HG03521 (cell line): ENCODE data around the gene FTO.

Source experiments
- ATAC-seq: cut with Tn5 transposase; IDR thresholded peaks from one replicate; pipeline ENCODE4 v1.9.1; 2021; ENCODE audit warnings: mild to moderate bottlenecking, moderate library complexity; ENCODE audit not compliant: unreplicated experiment

The FTO gene

DNA sequence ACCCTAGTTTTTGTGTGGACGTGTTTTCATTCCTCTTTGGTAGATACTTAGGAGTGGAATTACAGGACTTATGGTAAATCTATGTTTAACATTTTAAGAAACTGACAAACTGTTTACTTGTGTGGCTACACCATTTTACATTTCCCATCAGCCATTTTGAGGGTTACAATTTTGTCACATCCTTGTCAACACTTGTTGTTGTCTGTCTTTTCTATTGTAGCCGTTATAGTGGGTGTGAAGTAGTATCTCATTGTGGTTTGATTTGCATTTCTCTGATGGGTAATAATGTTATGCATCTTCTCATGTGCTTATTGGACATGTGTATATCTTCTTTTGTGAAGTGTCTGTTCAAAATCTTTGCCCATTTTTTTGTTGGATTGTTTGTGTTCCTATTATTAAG, 4.5 kb downstream of the FTO start:
- no peak for ATAC-seq

DNA sequence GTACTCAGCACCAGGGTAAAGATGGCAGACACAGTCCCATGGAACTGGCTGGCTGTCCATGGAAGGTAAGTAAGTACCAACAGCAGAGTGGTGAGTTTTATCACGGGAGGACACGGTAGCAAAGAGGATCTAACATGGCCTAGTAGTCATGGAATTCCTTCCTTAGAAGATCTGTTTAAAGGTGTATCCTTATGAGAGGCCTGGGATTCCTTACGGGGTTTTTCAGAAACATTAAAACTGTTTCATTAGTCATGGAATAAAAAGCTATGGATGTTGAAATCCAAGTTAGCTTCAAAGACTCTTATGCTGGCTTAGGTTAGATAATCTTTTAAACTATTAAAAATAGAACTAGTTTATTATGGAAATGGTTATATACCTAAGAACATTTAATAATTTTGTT, 7.4 kb downstream of the FTO start:
- ATAC-seq = no peak

DNA sequence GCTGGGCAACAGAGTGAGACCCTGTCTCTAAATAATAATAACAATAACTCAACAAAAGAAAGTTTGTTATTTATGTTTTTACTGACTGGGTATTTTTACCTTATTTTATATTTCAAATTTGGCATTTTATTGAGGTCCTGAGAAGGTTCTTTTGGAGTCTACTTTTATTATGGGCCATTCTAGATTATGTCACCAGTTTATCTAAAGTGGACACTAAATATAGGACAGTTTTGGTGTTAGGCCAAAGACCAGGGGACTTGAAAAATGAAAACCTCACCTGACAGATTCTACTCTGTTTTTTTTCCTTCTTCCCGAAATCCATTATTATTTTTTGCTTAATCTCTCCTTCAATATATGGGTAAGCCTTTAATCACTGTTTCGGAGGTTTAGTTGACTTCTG, 8.1 kb downstream of the FTO start:
- ATAC-seq = no peak

- no peak for ATAC-seq
Observed at GRCh38 chr16:53713403-53714204, 9.6 kb downstream of the FTO start.

- ATAC-seq = no peak
Observed at GRCh38 chr16:53714205-53715022, 10.5 kb downstream of the FTO start.

- no peak for ATAC-seq
Observed at GRCh38 chr16:53715023-53715384, 11.0 kb downstream of the FTO start.

GRCh38 chr16:53717577-53717976, 13.6 kb downstream of the FTO start:
- ATAC-seq = no peak

- ATAC-seq = no peak
Observed at GRCh38 chr16:53721017-53721416, 17.1 kb downstream of the FTO start.

GRCh38 chr16:53726625-53727024, 22.7 kb downstream of the FTO start:
- no peak for ATAC-seq

GRCh38 chr16:53730693-53731092, 26.7 kb downstream of the FTO start:
- ATAC-seq = no peak

DNA sequence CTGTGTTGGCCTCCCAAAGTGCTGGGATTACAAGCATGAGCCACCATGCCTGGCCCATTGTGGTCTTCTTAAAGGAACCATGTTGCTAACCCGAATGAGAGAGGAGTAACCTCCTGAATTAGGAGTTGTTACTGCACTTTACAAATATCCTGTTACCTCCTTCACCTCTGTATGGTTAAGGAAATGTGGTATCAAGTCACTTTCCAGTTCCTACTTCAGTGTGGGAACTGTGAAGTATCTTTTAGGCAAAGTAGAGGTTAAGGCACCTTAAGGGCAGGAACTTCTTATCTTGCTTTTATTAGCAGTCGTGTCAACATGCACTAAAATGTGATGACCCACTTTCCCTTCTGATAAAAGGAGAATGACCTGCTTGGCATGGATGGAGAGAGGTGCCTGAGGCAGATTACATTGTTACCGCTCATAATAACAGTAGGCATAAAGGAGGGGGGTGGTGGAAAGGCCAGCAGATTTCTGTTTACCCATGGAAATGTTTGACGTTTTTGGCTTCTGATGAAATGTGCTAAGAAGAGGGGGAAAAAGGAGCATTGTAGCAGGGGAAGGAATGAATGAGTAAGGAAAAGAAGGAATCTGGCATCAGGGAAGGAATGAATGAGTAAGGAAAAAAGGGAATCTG, 28.5 kb downstream of the FTO start:
- no peak for ATAC-seq

GRCh38 chr16:53734908-53735307, 31.0 kb downstream of the FTO start:
- no peak for ATAC-seq

- no peak for ATAC-seq
Observed at GRCh38 chr16:53736297-53736696, 32.3 kb downstream of the FTO start.

GRCh38 chr16:53737552-53737951, 33.6 kb downstream of the FTO start:
- ATAC-seq = no peak

DNA sequence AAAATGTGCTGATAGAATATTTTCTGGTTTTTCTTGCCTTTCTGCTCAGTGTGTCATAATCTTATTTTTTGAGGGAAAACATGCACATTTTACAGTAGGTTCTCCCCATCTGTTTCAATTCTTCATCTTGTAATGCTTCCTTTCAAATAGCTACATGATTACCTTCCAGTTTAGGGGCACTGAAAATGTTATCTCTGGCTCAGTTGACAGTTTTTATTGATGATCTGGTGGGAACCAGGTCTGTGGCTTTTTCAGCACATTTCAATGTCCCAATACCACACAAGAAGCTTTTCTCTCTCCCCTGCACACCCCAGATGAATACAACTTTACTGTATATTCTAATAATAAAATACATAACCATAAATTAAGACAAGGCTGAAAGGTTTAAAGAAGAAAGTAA, 36.5 kb downstream of the FTO start:
- no peak for ATAC-seq

GRCh38 chr16:53740933-53741531, 37.1 kb downstream of the FTO start:
- no peak for ATAC-seq

DNA sequence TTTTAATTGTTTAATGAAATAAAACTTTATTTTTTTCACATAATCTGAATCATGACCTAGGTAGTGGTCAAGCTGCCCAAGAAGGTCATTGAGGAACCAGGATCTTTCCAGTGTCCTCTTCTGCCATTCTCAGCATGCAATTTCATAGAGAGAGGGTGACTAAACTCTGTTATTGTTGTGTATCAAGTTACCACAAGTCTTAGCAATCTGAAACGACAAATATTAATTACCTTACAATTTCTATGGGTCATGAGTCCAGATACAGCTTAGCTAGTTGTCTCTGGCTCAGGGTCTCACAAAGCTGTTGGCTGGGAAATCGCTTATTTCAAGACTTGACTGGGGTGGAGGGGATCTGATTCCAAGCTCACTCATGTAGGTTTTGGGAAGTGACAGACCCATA, 37.6 kb downstream of the FTO start:
- ATAC-seq = no peak

DNA sequence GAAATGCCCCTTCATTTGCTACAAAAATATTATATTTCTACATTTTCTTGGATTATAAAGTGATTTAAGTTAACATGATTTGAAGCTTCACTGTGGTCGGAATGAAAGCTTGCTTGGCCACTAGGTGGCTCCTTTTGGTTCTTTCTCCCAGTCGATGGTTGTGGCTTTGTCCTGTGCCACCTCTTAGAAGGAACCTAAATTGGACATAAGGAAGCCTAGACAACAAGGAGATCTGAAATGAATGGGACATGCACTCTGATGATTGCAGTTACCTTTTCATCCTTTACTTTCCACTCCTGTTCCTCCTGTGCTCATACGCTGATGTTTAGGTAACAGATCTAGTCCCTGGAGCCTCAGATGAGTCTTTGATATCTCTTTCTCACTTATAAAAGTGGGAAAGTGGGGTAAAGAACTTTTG, 39.2 kb downstream of the FTO start:
- no peak for ATAC-seq

- no peak for ATAC-seq
Observed at GRCh38 chr16:53744449-53744848, 40.5 kb downstream of the FTO start.

DNA sequence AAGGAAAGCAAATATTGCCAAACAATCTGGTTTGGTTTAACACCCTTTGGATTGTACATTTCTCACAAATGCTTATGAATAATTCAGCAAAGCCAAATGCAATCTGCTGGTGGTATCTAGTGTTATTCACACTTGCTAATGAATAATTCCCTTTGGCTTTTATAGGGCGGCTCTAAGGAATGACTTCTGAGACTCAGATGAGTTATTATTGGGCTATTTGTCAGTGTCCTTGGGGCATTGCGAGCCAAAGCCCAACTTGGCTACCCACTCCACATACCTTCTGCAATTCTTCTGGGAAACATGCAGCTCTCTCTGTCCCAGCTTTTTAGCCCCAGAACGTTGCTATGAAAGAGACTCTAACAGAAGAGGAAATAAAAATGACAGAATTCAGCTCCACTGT, 41.1 kb downstream of the FTO start:
- ATAC-seq = no peak

- ATAC-seq = no peak
Observed at GRCh38 chr16:53745753-53746266, 41.9 kb downstream of the FTO start.
